Keratinocyte (primary cell): Measurements from ENCODE around the gene KPNA3.
"Not testable (repeated sequence)": the region's sequence is repeated elsewhere in the genome, so short reads cannot be mapped to it uniquely, and the experiment has no call there.

Experiments
- EZH2 ChIP-seq: IDR thresholded peaks from one replicate; pipeline ENCODE4 v1.6.1; 2012; ENCODE audit warnings: inconsistent platforms, mild to moderate bottlenecking, low read length, moderate library complexity
- TF ChIP-seq, protein P1 (sequence below), 3 experiments: IDR thresholded peaks in 1 of 3; conservative IDR thresholded peaks in 1 of 3; optimal IDR thresholded peaks in 1 of 3; 2 replicates in 2 of 3; 3 replicates in 1 of 3; pipeline versions ENCODE3 to v1.5.1; 2011; ENCODE audit warnings: low read length in 3 of 3, mild to moderate bottlenecking in 3 of 3, moderate library complexity in 2 of 3, control low read depth in 1 of 3, inconsistent platforms in 1 of 3; ENCODE audit not compliant: insufficient read depth in 2 of 3; ENCODE audit errors: extremely low read depth in 1 of 3

GRCh38 chr13:49704264-49704663 lies 88.2 kb downstream of the KPNA3 start:
- TF ChIP-seq, protein P1, sequence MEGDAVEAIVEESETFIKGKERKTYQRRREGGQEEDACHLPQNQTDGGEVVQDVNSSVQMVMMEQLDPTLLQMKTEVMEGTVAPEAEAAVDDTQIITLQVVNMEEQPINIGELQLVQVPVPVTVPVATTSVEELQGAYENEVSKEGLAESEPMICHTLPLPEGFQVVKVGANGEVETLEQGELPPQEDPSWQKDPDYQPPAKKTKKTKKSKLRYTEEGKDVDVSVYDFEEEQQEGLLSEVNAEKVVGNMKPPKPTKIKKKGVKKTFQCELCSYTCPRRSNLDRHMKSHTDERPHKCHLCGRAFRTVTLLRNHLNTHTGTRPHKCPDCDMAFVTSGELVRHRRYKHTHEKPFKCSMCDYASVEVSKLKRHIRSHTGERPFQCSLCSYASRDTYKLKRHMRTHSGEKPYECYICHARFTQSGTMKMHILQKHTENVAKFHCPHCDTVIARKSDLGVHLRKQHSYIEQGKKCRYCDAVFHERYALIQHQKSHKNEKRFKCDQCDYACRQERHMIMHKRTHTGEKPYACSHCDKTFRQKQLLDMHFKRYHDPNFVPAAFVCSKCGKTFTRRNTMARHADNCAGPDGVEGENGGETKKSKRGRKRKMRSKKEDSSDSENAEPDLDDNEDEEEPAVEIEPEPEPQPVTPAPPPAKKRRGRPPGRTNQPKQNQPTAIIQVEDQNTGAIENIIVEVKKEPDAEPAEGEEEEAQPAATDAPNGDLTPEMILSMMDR (optimal IDR thresholded peaks at IDR 0.05 in 1 of 3, IDR thresholded peaks at IDR 0.05 in 1 of 3, conservative IDR thresholded peaks at IDR 0.05 in 1 of 3; ENCODE audit: extremely low read depth in 1 of 3, insufficient read depth in 2 of 3, low read length in 3 of 3) = not testable (repeated sequence)
- TF ChIP-seq EZH2 = not testable (repeated sequence)
